H1 (cell line): ENCODE measurements around the gene INPP5A.

Source experiments
- BRCA1 ChIP-seq: IDR thresholded peaks from 2 replicates; pipeline ENCODE4 v1.6.1; 2012; ENCODE audit warnings: low read depth, low read length, improper control_type of control experiment
- EZH2 ChIP-seq: fragments of 200-600 bp; sonication (generic); IDR thresholded peaks from 2 replicates; pipeline ENCODE4 v1.7.1; 2012; ENCODE audit warnings: low read depth, mild to moderate bottlenecking, moderate library complexity, low read length, inconsistent platforms; ENCODE audit not compliant: severe bottlenecking
- JUND ChIP-seq: IDR thresholded peaks from 2 replicates; pipeline ENCODE4 v1.6.1; 2011; ENCODE audit warnings: mild to moderate bottlenecking, improper control_type of control experiment, low read length
- NRF1 ChIP-seq: IDR thresholded peaks from 2 replicates; pipeline ENCODE4 v1.6.1; 2011; ENCODE audit warnings: mild to moderate bottlenecking, low read depth, low read length, improper control_type of control experiment
- PHF8 ChIP-seq: fragments of 200-600 bp; sonication (generic); conservative IDR thresholded peaks from 2 replicates; pipeline ENCODE4 v1.7.1; 2012; ENCODE audit warnings: low read depth, mild to moderate bottlenecking, inconsistent platforms, low read length, moderate library complexity
- POLR2AphosphoS5 ChIP-seq: IDR thresholded peaks from 2 replicates; pipeline ENCODE4 v1.6.1; 2011; ENCODE audit warnings: low read depth, low read length
- YY1 ChIP-seq: IDR thresholded peaks from 2 replicates; pipeline ENCODE4 v1.6.1; 2011; ENCODE audit warnings: low read depth, mild to moderate bottlenecking, low read length
- TF ChIP-seq, protein P1 (sequence below), 3 experiments: IDR thresholded peaks; 1 replicate in 2 of 3; 2 replicates in 1 of 3; pipeline versions ENCODE4 v1.5.1 to v1.6.1; 2011; ENCODE audit warnings: low read length in 3 of 3, mild to moderate bottlenecking in 3 of 3, inconsistent platforms in 2 of 3, low read depth in 1 of 3, moderate library complexity in 1 of 3; ENCODE audit not compliant: insufficient read depth in 1 of 3; ENCODE audit errors: control extremely low read depth in 1 of 3

DNA sequence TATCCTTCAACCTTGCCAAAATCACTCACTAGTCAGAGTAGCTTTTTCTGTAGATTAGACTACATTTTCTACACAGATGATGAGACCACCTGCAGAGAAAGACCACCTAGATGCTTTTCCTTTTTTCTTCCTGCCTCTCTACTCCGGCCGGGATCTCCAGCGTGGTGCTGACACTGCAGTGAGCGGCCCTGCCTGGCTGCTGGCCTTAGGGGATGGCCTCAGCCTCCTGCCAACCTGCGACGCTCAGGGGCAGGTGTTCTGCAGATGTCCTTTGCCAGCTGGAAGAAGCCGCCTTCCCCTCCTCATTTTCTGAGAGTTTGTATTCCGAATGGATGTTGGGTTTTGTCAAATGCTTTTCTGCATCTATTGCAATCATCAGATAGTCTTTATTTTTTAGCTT, 291.8 kb downstream of the INPP5A start:
- TF ChIP-seq BRCA1 (no peak), PHF8 (no peak), EZH2 (no peak), YY1 (no peak), JUND (no peak), NRF1 (no peak), POLR2AphosphoS5 (no peak)
- TF ChIP-seq, protein P1, sequence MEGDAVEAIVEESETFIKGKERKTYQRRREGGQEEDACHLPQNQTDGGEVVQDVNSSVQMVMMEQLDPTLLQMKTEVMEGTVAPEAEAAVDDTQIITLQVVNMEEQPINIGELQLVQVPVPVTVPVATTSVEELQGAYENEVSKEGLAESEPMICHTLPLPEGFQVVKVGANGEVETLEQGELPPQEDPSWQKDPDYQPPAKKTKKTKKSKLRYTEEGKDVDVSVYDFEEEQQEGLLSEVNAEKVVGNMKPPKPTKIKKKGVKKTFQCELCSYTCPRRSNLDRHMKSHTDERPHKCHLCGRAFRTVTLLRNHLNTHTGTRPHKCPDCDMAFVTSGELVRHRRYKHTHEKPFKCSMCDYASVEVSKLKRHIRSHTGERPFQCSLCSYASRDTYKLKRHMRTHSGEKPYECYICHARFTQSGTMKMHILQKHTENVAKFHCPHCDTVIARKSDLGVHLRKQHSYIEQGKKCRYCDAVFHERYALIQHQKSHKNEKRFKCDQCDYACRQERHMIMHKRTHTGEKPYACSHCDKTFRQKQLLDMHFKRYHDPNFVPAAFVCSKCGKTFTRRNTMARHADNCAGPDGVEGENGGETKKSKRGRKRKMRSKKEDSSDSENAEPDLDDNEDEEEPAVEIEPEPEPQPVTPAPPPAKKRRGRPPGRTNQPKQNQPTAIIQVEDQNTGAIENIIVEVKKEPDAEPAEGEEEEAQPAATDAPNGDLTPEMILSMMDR (IDR thresholded peaks at IDR 0.05; ENCODE audit: control extremely low read depth in 1 of 3, insufficient read depth in 1 of 3, low read depth in 1 of 3, low read length in 3 of 3), result no peak
